GM12875 (cell line): Measurements from ENCODE around the gene CEP95.

Source experiments
- H3K4me3 ChIP-seq: one replicate; pipeline ENCODE4 v1.5.1; 2011; ENCODE audit warnings: low read depth, low read length, control low read depth
- TF ChIP-seq, protein P1 (sequence below): IDR thresholded peaks from 2 replicates; pipeline ENCODE4 v1.5.1; 2011; ENCODE audit warnings: low read depth, mild to moderate bottlenecking, control low read depth, inconsistent platforms, low read length, moderate library complexity, borderline replicate concordance; ENCODE audit not compliant: insufficient read depth

CEP95 gene

GRCh38 chr17:64580384-64581315 lies 73.9 kb downstream of the CEP95 start:
- TF ChIP-seq, protein P1, sequence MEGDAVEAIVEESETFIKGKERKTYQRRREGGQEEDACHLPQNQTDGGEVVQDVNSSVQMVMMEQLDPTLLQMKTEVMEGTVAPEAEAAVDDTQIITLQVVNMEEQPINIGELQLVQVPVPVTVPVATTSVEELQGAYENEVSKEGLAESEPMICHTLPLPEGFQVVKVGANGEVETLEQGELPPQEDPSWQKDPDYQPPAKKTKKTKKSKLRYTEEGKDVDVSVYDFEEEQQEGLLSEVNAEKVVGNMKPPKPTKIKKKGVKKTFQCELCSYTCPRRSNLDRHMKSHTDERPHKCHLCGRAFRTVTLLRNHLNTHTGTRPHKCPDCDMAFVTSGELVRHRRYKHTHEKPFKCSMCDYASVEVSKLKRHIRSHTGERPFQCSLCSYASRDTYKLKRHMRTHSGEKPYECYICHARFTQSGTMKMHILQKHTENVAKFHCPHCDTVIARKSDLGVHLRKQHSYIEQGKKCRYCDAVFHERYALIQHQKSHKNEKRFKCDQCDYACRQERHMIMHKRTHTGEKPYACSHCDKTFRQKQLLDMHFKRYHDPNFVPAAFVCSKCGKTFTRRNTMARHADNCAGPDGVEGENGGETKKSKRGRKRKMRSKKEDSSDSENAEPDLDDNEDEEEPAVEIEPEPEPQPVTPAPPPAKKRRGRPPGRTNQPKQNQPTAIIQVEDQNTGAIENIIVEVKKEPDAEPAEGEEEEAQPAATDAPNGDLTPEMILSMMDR, result no peak
- H3K4me3 ChIP-seq, result no peak overlapping the region

GRCh38 chr17:64583038-64583437 lies 76.3 kb downstream of the CEP95 start:
- H3K4me3 ChIP-seq, result no peak overlapping the region
- TF ChIP-seq, protein P1, result no peak

- no peak overlapping the region for H3K4me3 ChIP-seq
- TF ChIP-seq, protein P1, result no peak
Observed at GRCh38 chr17:64585146-64585545, 78.4 kb downstream of the CEP95 start.
